ENCODE measurements around the gene HDAC1. TPM values are rescaled to one million over a fixed set of nuclear protein-coding genes. Genes with fewer than 3 reads are reported as not detected.

Gene HDAC1
- total and polyA plus RNA-seq, 10 donors: 83.0 to 116 (median 98.7) TPM

- WGBS, 5 donors: 92 to 97% (median 96%) methylated on average over 11 of the region's 11 CpGs
- no peak for TF ChIP-seq POLR2AphosphoS5 (IDR thresholded peaks at IDR 0.05)
- DNase-seq: peak; percentile 38
- peaks cover 24 to 81% (median 59%) of the 10 kb centered on the region in 6 donors for H3K4me1 ChIP-seq
- no peaks in the 10 kb centered on the region for H3K9me3 ChIP-seq
- no peak overlapping the region for H3K27ac ChIP-seq
- intact Hi-C loops (cut with DNase I; ENCODE audit: low total_unique reads): no loop called here
- no peaks in the 10 kb centered on the region for H3K27me3 ChIP-seq (replicated peaks in 1 of 7)
- H3K4me3 ChIP-seq: no peak overlapping the region
- H3K36me3 ChIP-seq: no peaks in the 10 kb centered on the region
Observed at GRCh38 chr1:32341186-32341757, 49.4 kb downstream of the HDAC1 start.

- Histone ChIP-seq H3K36me3 (no peaks in the 10 kb centered on the region), H3K4me1 (peaks cover 17 to 81% (median 56%) of the 10 kb centered on the region in 6 donors), H3K9me3 (no peaks in the 10 kb centered on the region), H3K4me3 (no peak overlapping the region), H3K27ac (peak overlapping the region in 1 of 8 donors; percentile 34), H3K27me3 (replicated peaks in 1 of 7) (no peaks in the 10 kb centered on the region)
- intact Hi-C loops (cut with DNase I; ENCODE audit: low total_unique reads): no loop called here
- 66 to 86% (median 74%) methylated on average over 5 of the region's 5 CpGs for WGBS, 5 donors
- TF ChIP-seq POLR2A (IDR thresholded peaks at IDR 0.05) (no peak), CTCF (IDR thresholded peaks at IDR 0.05 in 8 of 11, conservative IDR thresholded peaks at IDR 0.05 in 3 of 11) (no peak), POLR2AphosphoS5 (IDR thresholded peaks at IDR 0.05) (no peak)
- DNase-seq: no peak
Observed at GRCh38 chr1:32341971-32342370, 50.1 kb downstream of the HDAC1 start.

GRCh38 chr1:32342704-32343103 lies 50.8 kb downstream of the HDAC1 start:
- intact Hi-C loops (cut with DNase I; ENCODE audit: low total_unique reads): no loop called here
- TF ChIP-seq POLR2AphosphoS5 (IDR thresholded peaks at IDR 0.05) (no peak), CTCF (IDR thresholded peaks at IDR 0.05 in 8 of 11, conservative IDR thresholded peaks at IDR 0.05 in 3 of 11) (no peak), POLR2A (IDR thresholded peaks at IDR 0.05) (no peak)

GRCh38 chr1:32345289-32345827 lies 53.5 kb downstream of the HDAC1 start:
- H3K9me3 ChIP-seq: no peaks in the 10 kb centered on the region
- no peaks in the 10 kb centered on the region for H3K27me3 ChIP-seq (replicated peaks in 1 of 7)
- H3K4me3 ChIP-seq: no peak overlapping the region
- H3K36me3 ChIP-seq: no peaks in the 10 kb centered on the region
- no peak for TF ChIP-seq CTCF (IDR thresholded peaks at IDR 0.05 in 8 of 11, conservative IDR thresholded peaks at IDR 0.05 in 3 of 11)
- TF ChIP-seq POLR2AphosphoS5 (IDR thresholded peaks at IDR 0.05): peak in 2 of 3 donors; percentile 69 to 82
- TF ChIP-seq POLR2A (IDR thresholded peaks at IDR 0.05): no peak
- intact Hi-C loops (cut with DNase I; ENCODE audit: low total_unique reads): no loop called here
- peak; percentile 83 for DNase-seq
- 22 to 29% (median 27%) methylated on average over 8 of the region's 8 CpGs for WGBS, 5 donors
- peak overlapping the region in 7 of 8 donors; percentile 9 to 63 (median 46) for H3K27ac ChIP-seq
- peaks cover 20 to 81% (median 53%) of the 10 kb centered on the region in 6 donors for H3K4me1 ChIP-seq

More at GRCh38 chr1:32342704-32343103, 50.8 kb downstream of the HDAC1 start:
- 85 to 92% (median 88%) methylated on average over 10 of the region's 10 CpGs for WGBS, 5 donors
- H3K9me3 ChIP-seq: no peaks in the 10 kb centered on the region
- H3K4me1 ChIP-seq: peaks cover 10 to 81% (median 52%) of the 10 kb centered on the region in 6 donors
- H3K27ac ChIP-seq: peak overlapping the region in 1 of 8 donors; percentile 34
- no peaks in the 10 kb centered on the region for H3K27me3 ChIP-seq (replicated peaks in 1 of 7)
- no peaks in the 10 kb centered on the region for H3K36me3 ChIP-seq
- DNase-seq: no peak
- H3K4me3 ChIP-seq: no peak overlapping the region

Data from spleen (tissue), 11 donors.